HepG2 (cell line): ENCODE data around the gene APH1B.

ENCODE experiments used
- ARNTL ChIP-seq: sonication (generic); formaldehyde crosslinking; IDR thresholded peaks from 2 replicates; pipeline ENCODE4 v1.4.0; 2020; ENCODE audit warnings: mild to moderate bottlenecking, missing genetic modification reagents
- ELF4 ChIP-seq: sonication (generic); formaldehyde crosslinking; IDR thresholded peaks from 2 replicates; pipeline ENCODE4 v1.5.0; 2020; ENCODE audit warnings: missing genetic modification reagents, mild to moderate bottlenecking, moderate library complexity, borderline replicate concordance
- NFYB ChIP-seq: sonication (generic); formaldehyde crosslinking; IDR thresholded peaks from 2 replicates; pipeline ENCODE4 v1.4.0; 2020; ENCODE audit warnings: missing genetic modification reagents
- RAD21 ChIP-seq: fragments of 450-650 bp; formaldehyde crosslinking; IDR thresholded peaks from 2 replicates; pipeline ENCODE4 v1.5.0; 2020; ENCODE audit warnings: mild to moderate bottlenecking
- RNF2 ChIP-seq: fragments of 450-650 bp; conservative IDR thresholded peaks from 2 replicates; pipeline ENCODE4 v1.6.1; 2016; ENCODE audit warnings: low read depth
- TCF7L2 ChIP-seq: IDR thresholded peaks from 2 replicates; pipeline ENCODE4 v1.6.1; 2011; ENCODE audit warnings: mild to moderate bottlenecking, low read depth, low read length, moderate library complexity
- TF ChIP-seq, protein P1 (sequence below): sonication (generic); formaldehyde crosslinking; IDR thresholded peaks from 2 replicates; pipeline ENCODE4 v1.5.0; 2020; ENCODE audit warnings: mild to moderate bottlenecking, missing genetic modification reagents, moderate library complexity

- TF ChIP-seq ELF4 (no peak), TCF7L2 (no peak), RNF2 (no peak), RAD21 (CRISPR knock-in tag) (no peak), NFYB (CRISPR knock-in tag) (no peak), ARNTL (CRISPR knock-in tag) (no peak)
- TF ChIP-seq, protein P1, sequence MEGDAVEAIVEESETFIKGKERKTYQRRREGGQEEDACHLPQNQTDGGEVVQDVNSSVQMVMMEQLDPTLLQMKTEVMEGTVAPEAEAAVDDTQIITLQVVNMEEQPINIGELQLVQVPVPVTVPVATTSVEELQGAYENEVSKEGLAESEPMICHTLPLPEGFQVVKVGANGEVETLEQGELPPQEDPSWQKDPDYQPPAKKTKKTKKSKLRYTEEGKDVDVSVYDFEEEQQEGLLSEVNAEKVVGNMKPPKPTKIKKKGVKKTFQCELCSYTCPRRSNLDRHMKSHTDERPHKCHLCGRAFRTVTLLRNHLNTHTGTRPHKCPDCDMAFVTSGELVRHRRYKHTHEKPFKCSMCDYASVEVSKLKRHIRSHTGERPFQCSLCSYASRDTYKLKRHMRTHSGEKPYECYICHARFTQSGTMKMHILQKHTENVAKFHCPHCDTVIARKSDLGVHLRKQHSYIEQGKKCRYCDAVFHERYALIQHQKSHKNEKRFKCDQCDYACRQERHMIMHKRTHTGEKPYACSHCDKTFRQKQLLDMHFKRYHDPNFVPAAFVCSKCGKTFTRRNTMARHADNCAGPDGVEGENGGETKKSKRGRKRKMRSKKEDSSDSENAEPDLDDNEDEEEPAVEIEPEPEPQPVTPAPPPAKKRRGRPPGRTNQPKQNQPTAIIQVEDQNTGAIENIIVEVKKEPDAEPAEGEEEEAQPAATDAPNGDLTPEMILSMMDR (CRISPR knock-in tag): no peak
These were observed 915 bp upstream of the APH1B start for GRCh38 chr15:63276342-63277037.
